ENCODE measurements around the gene NTRK2.

The NTRK2 gene

GRCh38 chr9:84975926-84976325, 306.4 kb downstream of the NTRK2 start:
- no peak for DNase-seq (ENCODE audit: low read depth)

- no peak for DNase-seq (ENCODE audit: low read depth)
Observed at GRCh38 chr9:84978661-84979060, 309.1 kb downstream of the NTRK2 start.

GRCh38 chr9:84983749-84984148, 314.2 kb downstream of the NTRK2 start:
- DNase-seq (ENCODE audit: low read depth) = no peak

GRCh38 chr9:84988621-84989020, 319.1 kb downstream of the NTRK2 start:
- DNase-seq (ENCODE audit: low read depth) = no peak

GRCh38 chr9:84990416-84990815, 320.9 kb downstream of the NTRK2 start:
- no peak for DNase-seq (ENCODE audit: low read depth)

GRCh38 chr9:84990850-84991513, 321.5 kb downstream of the NTRK2 start:
- no peak for DNase-seq (ENCODE audit: low read depth)

GRCh38 chr9:84991514-84991870, 322.0 kb downstream of the NTRK2 start:
- DNase-seq (ENCODE audit: low read depth) = no peak

GRCh38 chr9:84992381-84992780, 322.9 kb downstream of the NTRK2 start:
- DNase-seq (ENCODE audit: low read depth) = no peak

GRCh38 chr9:84993105-84993504, 323.6 kb downstream of the NTRK2 start:
- no peak for DNase-seq (ENCODE audit: low read depth)

- DNase-seq (ENCODE audit: low read depth) = no peak
Observed at GRCh38 chr9:84996029-84996428, 326.5 kb downstream of the NTRK2 start.

GRCh38 chr9:84996716-84997115, 327.2 kb downstream of the NTRK2 start:
- DNase-seq (ENCODE audit: low read depth) = no peak

- no peak for DNase-seq (ENCODE audit: low read depth)
Observed at GRCh38 chr9:84997472-84997871, 327.9 kb downstream of the NTRK2 start.

- no peak for DNase-seq (ENCODE audit: low read depth)
Observed at GRCh38 chr9:84998639-84999038, 329.1 kb downstream of the NTRK2 start.

GRCh38 chr9:84999788-85000187, 330.3 kb downstream of the NTRK2 start:
- DNase-seq (ENCODE audit: low read depth) = no peak

- DNase-seq (ENCODE audit: low read depth) = no peak
Observed at GRCh38 chr9:85001925-85002324, 332.4 kb downstream of the NTRK2 start.

GRCh38 chr9:85004818-85005413, 335.4 kb downstream of the NTRK2 start:
- no peak for DNase-seq (ENCODE audit: low read depth)

- DNase-seq (ENCODE audit: low read depth) = no peak
Observed at GRCh38 chr9:85007748-85008147, 338.2 kb downstream of the NTRK2 start.

- no peak for DNase-seq (ENCODE audit: low read depth)
Observed at GRCh38 chr9:85008215-85008614, 338.7 kb downstream of the NTRK2 start.

- no peak for DNase-seq (ENCODE audit: low read depth)
Observed at GRCh38 chr9:85009251-85009650, 339.7 kb downstream of the NTRK2 start.

GRCh38 chr9:85013703-85014102, 344.2 kb downstream of the NTRK2 start:
- DNase-seq (ENCODE audit: low read depth) = no peak

GRCh38 chr9:85014292-85014691, 344.8 kb downstream of the NTRK2 start:
- no peak for DNase-seq (ENCODE audit: low read depth)

- no peak for DNase-seq (ENCODE audit: low read depth)
Observed at GRCh38 chr9:85016384-85017006, 347.0 kb downstream of the NTRK2 start.

GRCh38 chr9:85020791-85021190, 351.3 kb downstream of the NTRK2 start:
- DNase-seq (ENCODE audit: low read depth) = no peak

GRCh38 chr9:85021686-85022085, 352.2 kb downstream of the NTRK2 start:
- DNase-seq (ENCODE audit: low read depth) = no peak
